SK-N-SH treated with all-trans-retinoic acid at 6 μM for 48 hours (cell line): ENCODE measurements around the gene SP7.

Source experiments
- ATAC-seq: fragments of 200-7000 bp; cut with Tn5 transposase; 3 replicates; pipeline ENCODE4 v1.9.1; 2020; ENCODE audit warnings: mild to moderate bottlenecking, moderate library complexity
- BACH2 ChIP-seq: fragments of 250-450 bp; sonication (Bioruptor Pico); IDR thresholded peaks from 2 replicates; pipeline ENCODE4 v1.9.0; 2021; ENCODE audit warnings: mild to moderate bottlenecking, borderline replicate concordance
- GLIS3 ChIP-seq: fragments of 250-450 bp; sonication (Bioruptor Pico); IDR thresholded peaks from 2 replicates; pipeline ENCODE4 v1.5.0; 2020; ENCODE audit warnings: mild to moderate bottlenecking, moderate library complexity
- ISL1 ChIP-seq: fragments of 250-450 bp; sonication (Bioruptor Pico); IDR thresholded peaks from 2 replicates; pipeline ENCODE4 v2.1.2; 2022; ENCODE audit warnings: mild to moderate bottlenecking, moderate library complexity
- OSR1 ChIP-seq: fragments of 250-450 bp; sonication (Bioruptor Pico); IDR thresholded peaks from 2 replicates; pipeline ENCODE4 v1.8.0; 2022; ENCODE audit warnings: moderate library complexity, mild to moderate bottlenecking, inconsistent platforms
- PPARA ChIP-seq: fragments of 250-450 bp; sonication (Bioruptor Pico); IDR thresholded peaks from 2 replicates; pipeline ENCODE4 v1.5.0; 2020; ENCODE audit warnings: mild to moderate bottlenecking, borderline replicate concordance
- ZNF565 ChIP-seq: fragments of 450-650 bp; formaldehyde crosslinking; conservative IDR thresholded peaks from 2 replicates; pipeline ENCODE4 v1.5.0; 2020; ENCODE audit warnings: low read depth, mild to moderate bottlenecking, moderate library complexity
- ZNF8 ChIP-seq: fragments of 450-650 bp; formaldehyde crosslinking; IDR thresholded peaks from 2 replicates; pipeline ENCODE4 v1.5.0; 2020; ENCODE audit warnings: mild to moderate bottlenecking, moderate library complexity
- TF ChIP-seq, protein P1 (sequence below): fragments of 250-450 bp; sonication (Bioruptor Pico); IDR thresholded peaks from 2 replicates; pipeline ENCODE4 v1.8.0; 2020; ENCODE audit warnings: mild to moderate bottlenecking, moderate library complexity, borderline replicate concordance
- TF ChIP-seq, protein P2 (sequence below): fragments of 250-450 bp; sonication (Bioruptor Pico); IDR thresholded peaks from 2 replicates; pipeline ENCODE4 v1.5.1; 2021; ENCODE audit warnings: mild to moderate bottlenecking, moderate library complexity
- TF ChIP-seq, protein P3 (sequence below): fragments of 250-450 bp; sonication (Bioruptor Pico); IDR thresholded peaks from 2 replicates; pipeline ENCODE4 v1.5.1; 2020; ENCODE audit warnings: low read depth, mild to moderate bottlenecking, moderate library complexity

SP7 gene

DNA sequence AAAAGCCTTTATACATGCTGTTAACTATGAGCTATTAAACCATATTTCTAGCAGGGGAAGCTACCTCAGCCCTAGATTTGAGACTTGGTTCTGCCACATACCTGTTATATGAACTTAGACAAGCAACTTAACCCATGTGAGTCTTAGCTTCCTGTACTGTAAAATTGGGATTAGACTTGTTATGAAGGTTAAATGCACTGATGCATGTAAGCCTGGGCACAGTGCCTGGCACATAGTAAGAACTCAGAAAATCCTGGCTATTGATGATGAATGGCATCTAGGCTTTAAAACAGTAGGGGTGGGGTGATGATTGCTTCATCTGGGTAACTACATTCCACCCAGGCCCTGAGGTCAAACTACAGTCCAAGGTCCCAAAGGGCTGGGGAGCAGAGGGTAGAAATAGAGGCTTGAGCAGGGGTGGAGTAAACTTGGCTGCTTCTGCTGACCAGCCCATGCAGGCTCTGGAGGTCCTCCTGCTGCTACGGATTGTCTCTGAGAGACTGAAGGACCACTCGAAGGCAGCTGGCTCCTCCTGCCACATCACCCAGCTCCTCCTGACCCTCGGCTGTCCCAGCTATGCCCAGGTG lies 56.8 kb downstream of the SP7 start:
- TF ChIP-seq ZNF565 (CRISPR knock-in tag) (no peak), OSR1 (CRISPR knock-in tag) (no peak), GLIS3 (CRISPR knock-in tag) (no peak), BACH2 (CRISPR knock-in tag) (no peak)
- TF ChIP-seq, protein P1, sequence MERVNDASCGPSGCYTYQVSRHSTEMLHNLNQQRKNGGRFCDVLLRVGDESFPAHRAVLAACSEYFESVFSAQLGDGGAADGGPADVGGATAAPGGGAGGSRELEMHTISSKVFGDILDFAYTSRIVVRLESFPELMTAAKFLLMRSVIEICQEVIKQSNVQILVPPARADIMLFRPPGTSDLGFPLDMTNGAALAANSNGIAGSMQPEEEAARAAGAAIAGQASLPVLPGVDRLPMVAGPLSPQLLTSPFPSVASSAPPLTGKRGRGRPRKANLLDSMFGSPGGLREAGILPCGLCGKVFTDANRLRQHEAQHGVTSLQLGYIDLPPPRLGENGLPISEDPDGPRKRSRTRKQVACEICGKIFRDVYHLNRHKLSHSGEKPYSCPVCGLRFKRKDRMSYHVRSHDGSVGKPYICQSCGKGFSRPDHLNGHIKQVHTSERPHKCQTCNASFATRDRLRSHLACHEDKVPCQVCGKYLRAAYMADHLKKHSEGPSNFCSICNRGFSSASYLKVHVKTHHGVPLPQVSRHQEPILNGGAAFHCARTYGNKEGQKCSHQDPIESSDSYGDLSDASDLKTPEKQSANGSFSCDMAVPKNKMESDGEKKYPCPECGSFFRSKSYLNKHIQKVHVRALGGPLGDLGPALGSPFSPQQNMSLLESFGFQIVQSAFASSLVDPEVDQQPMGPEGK (CRISPR knock-in tag): no peak
- TF ChIP-seq, protein P2, sequence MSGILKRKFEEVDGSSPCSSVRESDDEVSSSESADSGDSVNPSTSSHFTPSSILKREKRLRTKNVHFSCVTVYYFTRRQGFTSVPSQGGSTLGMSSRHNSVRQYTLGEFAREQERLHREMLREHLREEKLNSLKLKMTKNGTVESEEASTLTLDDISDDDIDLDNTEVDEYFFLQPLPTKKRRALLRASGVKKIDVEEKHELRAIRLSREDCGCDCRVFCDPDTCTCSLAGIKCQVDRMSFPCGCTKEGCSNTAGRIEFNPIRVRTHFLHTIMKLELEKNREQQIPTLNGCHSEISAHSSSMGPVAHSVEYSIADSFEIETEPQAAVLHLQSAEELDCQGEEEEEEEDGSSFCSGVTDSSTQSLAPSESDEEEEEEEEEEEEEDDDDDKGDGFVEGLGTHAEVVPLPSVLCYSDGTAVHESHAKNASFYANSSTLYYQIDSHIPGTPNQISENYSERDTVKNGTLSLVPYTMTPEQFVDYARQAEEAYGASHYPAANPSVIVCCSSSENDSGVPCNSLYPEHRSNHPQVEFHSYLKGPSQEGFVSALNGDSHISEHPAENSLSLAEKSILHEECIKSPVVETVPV (CRISPR knock-in tag): no peak
- no peak for ATAC-seq

DNA sequence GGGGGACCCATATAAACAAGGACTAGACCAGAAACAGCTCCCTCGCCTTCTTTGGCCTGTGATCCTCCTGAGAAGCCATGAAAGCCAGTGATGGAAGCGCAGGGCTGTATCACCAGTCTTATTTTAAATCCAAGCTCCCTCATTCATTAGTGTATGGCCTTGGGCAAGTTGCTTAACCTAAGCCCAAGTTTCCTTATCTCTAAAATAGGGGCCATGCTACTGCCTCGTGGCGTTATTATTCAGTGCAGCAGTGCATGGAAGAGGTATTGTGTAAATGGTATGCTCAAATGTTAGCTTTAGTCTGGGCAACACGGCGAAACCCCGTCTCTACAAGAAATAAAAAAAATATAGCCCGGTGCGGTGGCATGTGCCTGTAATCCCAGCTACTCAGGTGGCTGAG lies 58.2 kb downstream of the SP7 start:
- TF ChIP-seq PPARA (CRISPR knock-in tag): no peak
- TF ChIP-seq ISL1 (CRISPR knock-in tag): no peak
- no peak for TF ChIP-seq ZNF8 (CRISPR knock-in tag)
- TF ChIP-seq GLIS3 (CRISPR knock-in tag): no peak
- TF ChIP-seq, protein P3, sequence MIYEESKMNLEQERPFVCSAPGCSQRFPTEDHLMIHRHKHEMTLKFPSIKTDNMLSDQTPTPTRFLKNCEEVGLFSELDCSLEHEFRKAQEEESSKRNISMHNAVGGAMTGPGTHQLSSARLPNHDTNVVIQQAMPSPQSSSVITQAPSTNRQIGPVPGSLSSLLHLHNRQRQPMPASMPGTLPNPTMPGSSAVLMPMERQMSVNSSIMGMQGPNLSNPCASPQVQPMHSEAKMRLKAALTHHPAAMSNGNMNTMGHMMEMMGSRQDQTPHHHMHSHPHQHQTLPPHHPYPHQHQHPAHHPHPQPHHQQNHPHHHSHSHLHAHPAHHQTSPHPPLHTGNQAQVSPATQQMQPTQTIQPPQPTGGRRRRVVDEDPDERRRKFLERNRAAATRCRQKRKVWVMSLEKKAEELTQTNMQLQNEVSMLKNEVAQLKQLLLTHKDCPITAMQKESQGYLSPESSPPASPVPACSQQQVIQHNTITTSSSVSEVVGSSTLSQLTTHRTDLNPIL (CRISPR knock-in tag): no peak
- ATAC-seq: no peak
